ENCODE measurements around the gene ETV6.

Gene ETV6

DNA sequence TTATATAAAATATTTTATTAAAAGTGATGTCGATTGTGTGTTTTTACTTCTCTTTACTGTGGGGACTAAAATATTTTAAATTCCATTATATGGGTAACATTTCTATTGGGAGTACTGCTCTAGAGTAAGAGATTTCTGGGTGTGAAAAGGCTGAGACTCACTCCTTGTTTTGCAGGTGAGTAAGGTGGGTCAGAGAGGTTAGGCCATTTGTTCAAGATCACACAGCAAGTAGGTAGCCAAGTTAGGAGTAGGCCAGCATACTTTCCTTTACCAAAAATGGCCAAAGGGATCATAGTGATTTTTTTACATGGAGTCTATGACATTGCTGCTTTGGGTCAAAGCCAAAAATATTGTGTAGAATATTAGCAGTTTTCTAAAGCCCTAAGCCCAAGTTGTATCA is 138.0 kb downstream of the ETV6 start:
- in situ Hi-C loops (cut with HindIII; ENCODE audit: low pct_ligation_motif_present, low sequenced_read_pairs) = no loop called here
- Histone ChIP-seq H3K27ac (no peak overlapping the region), H3K27me3 (replicated peaks) (no peaks in the 10 kb centered on the region), H3K4me3 (ENCODE audit: low read depth, low read length) (no peak overlapping the region), H3K36me3 (replicated peaks) (no peaks in the 10 kb centered on the region)
- TF ChIP-seq, protein P1, sequence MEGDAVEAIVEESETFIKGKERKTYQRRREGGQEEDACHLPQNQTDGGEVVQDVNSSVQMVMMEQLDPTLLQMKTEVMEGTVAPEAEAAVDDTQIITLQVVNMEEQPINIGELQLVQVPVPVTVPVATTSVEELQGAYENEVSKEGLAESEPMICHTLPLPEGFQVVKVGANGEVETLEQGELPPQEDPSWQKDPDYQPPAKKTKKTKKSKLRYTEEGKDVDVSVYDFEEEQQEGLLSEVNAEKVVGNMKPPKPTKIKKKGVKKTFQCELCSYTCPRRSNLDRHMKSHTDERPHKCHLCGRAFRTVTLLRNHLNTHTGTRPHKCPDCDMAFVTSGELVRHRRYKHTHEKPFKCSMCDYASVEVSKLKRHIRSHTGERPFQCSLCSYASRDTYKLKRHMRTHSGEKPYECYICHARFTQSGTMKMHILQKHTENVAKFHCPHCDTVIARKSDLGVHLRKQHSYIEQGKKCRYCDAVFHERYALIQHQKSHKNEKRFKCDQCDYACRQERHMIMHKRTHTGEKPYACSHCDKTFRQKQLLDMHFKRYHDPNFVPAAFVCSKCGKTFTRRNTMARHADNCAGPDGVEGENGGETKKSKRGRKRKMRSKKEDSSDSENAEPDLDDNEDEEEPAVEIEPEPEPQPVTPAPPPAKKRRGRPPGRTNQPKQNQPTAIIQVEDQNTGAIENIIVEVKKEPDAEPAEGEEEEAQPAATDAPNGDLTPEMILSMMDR (IDR thresholded peaks at IDR 0.05; ENCODE audit: low read depth, low read length, missing control alignments) = no peak
- no peak for DNase-seq

DNA sequence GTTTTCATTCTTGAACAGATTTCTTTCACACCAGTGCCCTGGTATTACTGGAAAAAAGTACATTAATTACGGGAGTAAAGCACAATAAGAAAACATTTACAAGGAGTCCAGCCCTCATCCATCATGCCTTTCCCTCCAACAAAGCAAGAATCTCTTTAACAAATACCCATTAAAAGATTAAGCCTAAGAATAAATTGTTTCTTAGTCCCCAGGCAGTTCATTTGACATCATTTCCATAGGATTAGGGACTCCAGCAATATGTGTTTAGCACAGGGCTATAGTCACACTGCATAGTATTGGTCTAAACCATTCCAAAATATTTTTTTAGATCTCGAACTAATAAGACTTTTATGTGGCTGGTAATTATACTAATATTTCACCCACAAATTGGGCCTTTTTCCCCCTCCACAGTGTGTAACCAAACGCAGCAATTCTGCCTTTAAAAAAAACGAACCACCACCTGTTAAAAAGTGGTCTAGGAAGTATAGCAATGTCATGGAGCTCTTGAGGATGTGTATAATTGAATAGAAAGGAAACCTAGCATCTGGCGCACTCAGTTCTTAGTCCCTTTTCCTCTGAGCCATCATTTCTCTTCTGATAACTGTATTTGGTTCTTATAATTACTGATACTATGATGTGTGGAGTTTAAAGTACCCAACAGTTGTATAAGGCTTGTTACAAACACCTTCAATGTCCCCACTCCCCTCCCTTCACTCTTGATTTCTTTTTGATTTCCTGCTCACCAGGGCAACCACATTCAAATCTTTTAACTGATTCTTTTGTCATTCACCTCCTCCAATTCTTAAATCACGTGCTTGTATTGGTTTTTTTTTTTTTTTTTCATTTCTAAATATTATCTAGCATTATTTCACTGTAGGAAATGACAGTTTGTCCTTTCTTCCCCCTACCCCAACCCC is 138.7 kb downstream of the ETV6 start:
- no peak overlapping the region for H3K4me3 ChIP-seq (ENCODE audit: low read depth, low read length)
- H3K27ac ChIP-seq = no peak overlapping the region
- H3K36me3 ChIP-seq (replicated peaks) = no peaks in the 10 kb centered on the region
- no peak for DNase-seq
- TF ChIP-seq, protein P1 (IDR thresholded peaks at IDR 0.05; ENCODE audit: low read depth, low read length, missing control alignments) = no peak
- in situ Hi-C loops (cut with HindIII; ENCODE audit: low pct_ligation_motif_present, low sequenced_read_pairs) = no loop called here
- H3K27me3 ChIP-seq (replicated peaks) = no peaks in the 10 kb centered on the region

DNA sequence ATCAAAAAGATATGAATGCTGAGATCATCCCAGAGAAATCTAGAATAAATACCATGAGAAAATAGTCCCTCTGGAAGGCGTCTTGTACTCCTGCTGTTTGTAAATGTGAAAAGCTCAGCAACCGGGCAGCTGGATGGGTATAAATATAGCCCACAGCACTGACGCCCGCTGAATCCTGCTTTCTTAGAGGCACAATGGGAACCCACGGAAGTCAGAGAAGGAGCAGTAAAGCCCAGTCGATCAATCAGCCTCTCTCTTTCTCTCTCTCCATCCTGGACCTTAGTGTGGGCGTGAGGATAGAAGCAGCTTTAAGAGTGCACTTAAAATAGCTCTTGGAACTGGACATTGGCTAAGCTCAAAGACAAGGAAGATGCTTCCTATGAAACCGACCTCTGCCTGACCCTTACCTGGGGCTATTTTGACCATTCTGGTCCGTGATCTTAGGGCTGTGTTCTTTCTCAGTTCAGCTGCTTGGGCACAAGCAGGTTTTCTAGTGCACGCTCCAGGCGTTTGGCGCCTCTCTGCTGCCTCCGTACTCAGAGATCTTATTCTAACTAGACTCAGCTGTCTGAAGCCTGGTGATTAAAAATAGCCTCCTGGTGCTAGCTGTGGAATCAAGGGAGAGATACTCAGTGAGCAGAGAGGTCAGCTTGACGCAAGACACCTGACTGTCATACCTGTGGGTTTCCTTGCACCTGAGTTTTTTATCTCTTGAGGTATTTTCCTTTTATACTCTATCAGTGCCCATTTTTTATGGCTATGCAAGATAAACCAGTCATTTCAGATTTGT is 144.6 kb downstream of the ETV6 start:
- peak; percentile 62 for DNase-seq
- Histone ChIP-seq H3K4me3 (ENCODE audit: low read depth, low read length) (no peak overlapping the region), H3K36me3 (replicated peaks) (no peaks in the 10 kb centered on the region), H3K27me3 (replicated peaks) (no peaks in the 10 kb centered on the region), H3K27ac (peak overlapping the region; percentile 3)
- in situ Hi-C loops (cut with HindIII; ENCODE audit: low pct_ligation_motif_present, low sequenced_read_pairs) = no loop called here
- TF ChIP-seq, protein P1 (IDR thresholded peaks at IDR 0.05; ENCODE audit: low read depth, low read length, missing control alignments) = no peak

DNA sequence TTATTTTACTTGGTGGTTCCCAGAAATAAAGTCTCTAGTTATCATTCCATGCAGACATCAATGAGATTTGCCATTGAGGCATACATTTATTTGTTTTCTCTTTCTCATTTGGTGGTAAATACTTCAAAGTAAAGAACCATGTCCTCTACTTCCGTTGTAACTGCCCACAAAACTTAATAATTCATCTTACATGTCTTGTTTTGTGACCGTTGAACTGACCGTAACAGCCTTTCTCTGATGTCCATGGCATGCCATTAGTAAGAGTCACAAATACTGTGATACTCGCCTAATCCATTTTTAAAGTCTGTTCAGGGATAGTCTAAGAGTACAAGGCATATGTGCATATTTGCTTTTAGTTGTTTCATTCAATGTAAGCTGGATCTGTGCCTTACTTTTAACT is 145.3 kb downstream of the ETV6 start:
- H3K27ac ChIP-seq = no peak overlapping the region
- no peak overlapping the region for H3K4me3 ChIP-seq (ENCODE audit: low read depth, low read length)
- DNase-seq = no peak
- in situ Hi-C loops (cut with HindIII; ENCODE audit: low pct_ligation_motif_present, low sequenced_read_pairs) = no loop called here
- no peaks in the 10 kb centered on the region for H3K36me3 ChIP-seq (replicated peaks)
- H3K27me3 ChIP-seq (replicated peaks) = no peaks in the 10 kb centered on the region
- TF ChIP-seq, protein P1 (IDR thresholded peaks at IDR 0.05; ENCODE audit: low read depth, low read length, missing control alignments) = no peak

DNA sequence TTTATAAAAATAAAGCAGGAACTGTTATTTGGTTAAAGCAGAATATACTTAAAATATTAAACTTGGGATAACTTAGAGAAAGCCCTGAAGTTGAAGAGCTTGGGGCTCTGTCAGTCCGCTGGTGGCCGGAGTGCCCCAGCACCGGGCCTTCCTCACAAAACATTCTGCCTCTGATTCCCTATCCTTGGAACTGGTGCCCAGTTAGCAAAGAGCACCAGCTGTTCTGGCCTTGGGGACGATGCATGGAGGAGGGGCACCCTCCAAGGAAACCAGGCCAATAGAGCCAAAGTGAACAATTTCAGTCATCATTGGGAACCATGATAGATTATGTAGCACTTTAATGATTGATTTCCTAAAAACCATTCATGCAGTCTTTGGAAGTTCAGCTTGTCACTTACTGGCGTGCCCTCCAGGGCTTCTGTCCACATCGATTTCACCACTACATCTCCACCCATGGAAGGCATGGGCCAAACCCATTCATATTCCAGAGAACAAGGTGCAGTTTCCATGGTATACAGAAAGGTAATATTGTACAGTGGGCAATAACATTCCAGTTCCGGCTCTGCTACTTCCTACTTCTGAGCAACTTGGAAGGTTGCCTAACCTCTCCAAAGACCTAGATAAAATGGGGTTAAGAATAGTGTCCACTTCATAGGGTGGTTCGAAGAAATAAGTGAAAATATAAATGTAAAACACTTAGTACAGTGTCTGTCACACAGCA is 145.9 kb downstream of the ETV6 start:
- TF ChIP-seq, protein P1 (IDR thresholded peaks at IDR 0.05; ENCODE audit: low read depth, low read length, missing control alignments) = no peak
- no peak for DNase-seq
- no peaks in the 10 kb centered on the region for H3K27me3 ChIP-seq (replicated peaks)
- H3K36me3 ChIP-seq (replicated peaks) = no peaks in the 10 kb centered on the region
- in situ Hi-C loops (cut with HindIII; ENCODE audit: low pct_ligation_motif_present, low sequenced_read_pairs) = no loop called here
- H3K4me3 ChIP-seq (ENCODE audit: low read depth, low read length) = no peak overlapping the region
- peak overlapping the region; percentile 78 for H3K27ac ChIP-seq

Data from brain microvascular endothelial cell (primary cell).